ENCODE measurements around the gene ORM1. TPM values are rescaled to one million over a fixed set of nuclear protein-coding genes. Genes with fewer than 3 reads are reported as not detected.

ORM1 gene
- polyA plus RNA-seq, 3 donors = 2.2 to 4.9 (median 2.8) TPM

DNA sequence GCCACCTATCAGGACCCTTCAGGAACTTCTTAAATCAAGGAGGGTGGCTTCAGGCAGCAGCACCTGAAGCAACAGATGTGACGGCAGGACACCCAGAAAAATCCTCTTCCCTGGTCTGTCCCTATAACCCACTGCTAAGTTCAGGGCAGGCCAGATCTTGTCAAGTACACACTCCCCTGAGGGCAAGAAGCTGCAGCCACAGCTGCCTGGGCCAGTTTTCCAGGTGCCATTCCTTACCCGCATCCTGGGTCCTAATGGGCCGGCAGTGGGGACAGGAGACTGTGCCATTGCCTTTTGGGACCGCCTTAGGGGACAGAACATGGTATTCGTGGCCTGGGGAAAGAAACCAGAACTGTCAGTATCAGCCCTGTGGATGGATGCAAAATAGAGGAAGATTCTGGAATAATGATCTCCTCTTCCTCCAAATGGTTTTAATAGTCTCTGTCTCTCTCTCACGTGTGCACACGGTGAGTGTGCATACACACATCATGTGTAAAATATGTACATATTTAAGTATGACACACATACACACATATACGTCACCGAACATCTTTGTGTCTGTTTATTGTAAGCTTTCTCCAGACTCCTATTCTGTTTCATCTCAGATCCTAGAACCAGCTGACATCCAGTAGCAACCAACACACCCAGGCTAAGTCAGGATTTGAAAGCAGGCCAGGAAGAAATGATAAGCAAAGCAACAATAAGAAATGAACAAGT, 20.7 kb downstream of the ORM1 start:
- peaks cover 26% of the 10 kb centered on the region for H3K4me1 Mint-ChIP-seq
- TF ChIP-seq CTCF (IDR thresholded peaks at IDR 0.05) = no peak
- Histone ChIP-seq H3K4me2 (replicated peaks; ENCODE audit: extremely low read depth, low read length, poor library complexity, severe bottlenecking) (no peak overlapping the region), H3K27me3 (ENCODE audit: control insufficient read depth in 2 of 2, insufficient read depth in 2 of 2, low read length in 2 of 2) (no peaks in the 10 kb centered on the region), H3K9ac (ENCODE audit: insufficient read depth, low read length, poor library complexity, severe bottlenecking) (no peak overlapping the region), H3K36me3 (replicated peaks in 1 of 2; ENCODE audit: control insufficient read depth in 1 of 2, insufficient read depth in 2 of 2, low read length in 2 of 2) (peaks cover 97 to 99% of the 10 kb centered on the region in 2 donors), H3K9me3 (replicated peaks in 1 of 2; ENCODE audit: control insufficient read depth in 1 of 2, insufficient read depth in 1 of 2, low read length in 2 of 2) (no peaks in the 10 kb centered on the region), H4K20me1 (ENCODE audit: insufficient read depth, low read length) (peaks cover 94% of the 10 kb centered on the region), H3K4me3 (replicated peaks in 1 of 3; ENCODE audit: low read depth in 2 of 3, low read length in 3 of 3) (no peak overlapping the region), H2AFZ (ENCODE audit: insufficient read depth, low read depth, low read length, poor library complexity, severe bottlenecking) (no peak overlapping the region), H3K79me2 (ENCODE audit: insufficient read depth, low read length) (peaks cover 7% of the 10 kb centered on the region), H3K27ac (ENCODE audit: low read depth in 1 of 2, low read length in 2 of 2) (peak overlapping the region in 1 of 2 donors; percentile 56), H3K4me1 (ENCODE audit: control insufficient read depth in 1 of 2, insufficient read depth in 2 of 2, low read length in 2 of 2) (peaks cover 14 to 19% of the 10 kb centered on the region in 2 donors)
- H3K9me3 Mint-ChIP-seq = peaks cover 0 to 5% (median 0%) of the 10 kb centered on the region in 7 donors
- peaks cover 92 to 98% of the 10 kb centered on the region in 2 donors for H3K36me3 Mint-ChIP-seq
- no peak overlapping the region for H3K4me3 Mint-ChIP-seq
- H3K27me3 Mint-ChIP-seq (ENCODE audit: low read depth in 3 of 3) = peaks cover 0 to 2% (median 0%) of the 10 kb centered on the region in 3 donors
- H3K27ac Mint-ChIP-seq = peak overlapping the region in 4 of 7 donors; percentile 33 to 60 (median 54)
- intact Hi-C loops (cut with micrococcal nuclease) = loop anchor here (10.0 kb wide), 3 partner anchors 51 to 311 kb away; partner anchors contain the start of gene TEX53 (in 1 of the 2)
- DNase-seq = no peak
- WGBS (ENCODE audit: insufficient coverage) = 97% methylated on average over 3 of the region's 9 CpGs

GRCh38 chr9:114344188-114344566, 21.3 kb downstream of the ORM1 start:
- intact Hi-C loops (cut with micrococcal nuclease) = loop anchor here (10.0 kb wide), 3 partner anchors 51 to 311 kb away; partner anchors contain the start of gene TEX53 (in 1 of the 2)
- Mint-ChIP-seq H3K27ac (peak overlapping the region in 4 of 7 donors; percentile 42 to 70 (median 66)), H3K4me3 (no peak overlapping the region), H3K36me3 (peaks cover 92 to 98% of the 10 kb centered on the region in 2 donors), H3K9me3 (peaks cover 0 to 5% (median 0%) of the 10 kb centered on the region in 7 donors), H3K4me1 (peaks cover 32% of the 10 kb centered on the region), H3K27me3 (ENCODE audit: low read depth in 3 of 3) (peaks cover 0 to 2% (median 0%) of the 10 kb centered on the region in 3 donors)
- H3K27ac ChIP-seq (ENCODE audit: low read depth in 1 of 2, low read length in 2 of 2) = peak overlapping the region in 1 of 2 donors; percentile 48
- H3K4me1 ChIP-seq (ENCODE audit: control insufficient read depth in 1 of 2, insufficient read depth in 2 of 2, low read length in 2 of 2) = peaks cover 14 to 19% of the 10 kb centered on the region in 2 donors
- no peak for TF ChIP-seq CTCF (IDR thresholded peaks at IDR 0.05)
- H3K79me2 ChIP-seq (ENCODE audit: insufficient read depth, low read length) = peaks cover 6% of the 10 kb centered on the region
- H3K9me3 ChIP-seq (replicated peaks in 1 of 2; ENCODE audit: control insufficient read depth in 1 of 2, insufficient read depth in 1 of 2, low read length in 2 of 2) = no peaks in the 10 kb centered on the region
- H3K27me3 ChIP-seq (ENCODE audit: control insufficient read depth in 2 of 2, insufficient read depth in 2 of 2, low read length in 2 of 2) = no peaks in the 10 kb centered on the region
- peaks cover 94% of the 10 kb centered on the region for H4K20me1 ChIP-seq (ENCODE audit: insufficient read depth, low read length)
- H3K9ac ChIP-seq (ENCODE audit: insufficient read depth, low read length, poor library complexity, severe bottlenecking) = no peak overlapping the region
- H3K4me3 ChIP-seq (replicated peaks in 1 of 3; ENCODE audit: low read depth in 2 of 3, low read length in 3 of 3) = no peak overlapping the region
- no peak overlapping the region for H2AFZ ChIP-seq (ENCODE audit: insufficient read depth, low read depth, low read length, poor library complexity, severe bottlenecking)
- DNase-seq = no peak
- H3K4me2 ChIP-seq (replicated peaks; ENCODE audit: extremely low read depth, low read length, poor library complexity, severe bottlenecking) = no peak overlapping the region
- WGBS (ENCODE audit: insufficient coverage) = 97% methylated on average over 6 of the region's 11 CpGs
- peaks cover 97 to 99% of the 10 kb centered on the region in 2 donors for H3K36me3 ChIP-seq (replicated peaks in 1 of 2; ENCODE audit: control insufficient read depth in 1 of 2, insufficient read depth in 2 of 2, low read length in 2 of 2)
